Smooth muscle cell (in vitro differentiated cells): Measurements from ENCODE around the gene TRIM17. TPM values are rescaled to one million over a fixed set of nuclear protein-coding genes. Genes with fewer than 3 reads are reported as not detected.

Experiments
- DNase-seq: peaks from one replicate; lab custom pipeline; 2025; ENCODE audit not compliant: unreplicated experiment; lab: John Stamatoyannopoulos, UW
- H2AFZ ChIP-seq: fragments of 200-600 bp; sonication (generic); 2 replicates; pipeline ENCODE4 v1.6.0; 2016; ENCODE audit warnings: antibody characterized with exemption, low read depth, mild to moderate bottlenecking
- H3F3A ChIP-seq: fragments of 200-600 bp; sonication (generic); 2 replicates; pipeline ENCODE4 v1.6.0; 2017; ENCODE audit warnings: antibody characterized with exemption, low read depth
- H3K27ac ChIP-seq: fragments of 200-600 bp; sonication (generic); 2 replicates; pipeline ENCODE4 v1.5.1; 2016; ENCODE audit warnings: low read depth, mild to moderate bottlenecking
- H3K27me3 ChIP-seq: fragments of 200-600 bp; sonication (generic); 2 replicates; pipeline ENCODE4 v1.6.1; 2016; ENCODE audit warnings: low read depth, mild to moderate bottlenecking
- H3K36me3 ChIP-seq: fragments of 200-600 bp; sonication (generic); 2 replicates; pipeline ENCODE4 v1.5.1; 2016; ENCODE audit warnings: low read depth
- H3K4me1 ChIP-seq: fragments of 200-600 bp; sonication (generic); 2 replicates; pipeline ENCODE4 v1.5.1; 2016; ENCODE audit warnings: low read depth
- H3K4me2 ChIP-seq: fragments of 200-600 bp; sonication (generic); 2 replicates; pipeline ENCODE4 v1.6.0; 2016; ENCODE audit warnings: mild to moderate bottlenecking
- H3K4me3 ChIP-seq: fragments of 200-600 bp; sonication (generic); 2 replicates; pipeline ENCODE4 v1.5.1; 2016; ENCODE audit warnings: mild to moderate bottlenecking
- H3K79me2 ChIP-seq: fragments of 200-600 bp; sonication (generic); 2 replicates; pipeline ENCODE4 v1.6.0; 2016; ENCODE audit warnings: low read depth, mild to moderate bottlenecking
- H3K9ac ChIP-seq: fragments of 200-600 bp; sonication (generic); 2 replicates; pipeline ENCODE4 v1.6.0; 2016; ENCODE audit warnings: low read depth
- H3K9me3 ChIP-seq: fragments of 200-600 bp; sonication (generic); replicated peaks from 2 replicates; pipeline ENCODE4 v1.5.1; 2016; ENCODE audit warnings: low read depth
- H4K20me1 ChIP-seq: fragments of 200-600 bp; sonication (generic); 2 replicates; pipeline ENCODE4 v1.6.0; 2016; ENCODE audit warnings: low read depth
- CTCF ChIP-seq: fragments of 200-600 bp; sonication (generic); IDR thresholded peaks from 2 replicates; pipeline ENCODE4 v1.5.1; 2017; ENCODE audit warnings: borderline replicate concordance, mild to moderate bottlenecking, antibody characterized with exemption; ENCODE audit not compliant: insufficient read depth, poor library complexity, severe bottlenecking
- WGBS: methylation state at CpG from one replicate; pipeline ENCODE4 v1.1.7; 2016; ENCODE audit warnings: low lambda C conversion rate; 5-methylcytosine and 5-hydroxymethylcytosine counted together
- polyA plus RNA-seq: library from polyadenylated mRNA; unstranded; fragments of >200 nt; fragmentation: Nextera tagmentation; extraction: Ambion mirVana; gene quantifications from 2 replicates; pipeline ENCODE4 v1.2.1, GENCODE V29; 2016
- total RNA-seq: library from RNA; depleted of rRNA; stranded (reverse); fragments of >200 nt; gene quantifications from 2 replicates; pipeline ENCODE4 v1.2.3, GENCODE V29; 2014

The TRIM17 gene
- total and polyA plus RNA-seq, 2 experiments from 2014 or later: 1.5 to 1.6 TPM

GRCh38 chr1:228373681-228374571 lies 42.7 kb downstream of the TRIM17 start:
- H4K20me1 ChIP-seq: no peaks in the 10 kb centered on the region
- H3K79me2 ChIP-seq: no peaks in the 10 kb centered on the region
- no peak for DNase-seq
- no peak for TF ChIP-seq CTCF
- H2AFZ ChIP-seq: no peak overlapping the region
- no peak overlapping the region for H3K9ac ChIP-seq
- H3K36me3 ChIP-seq: no peaks in the 10 kb centered on the region
- H3K27ac ChIP-seq: no peak overlapping the region
- no peaks in the 10 kb centered on the region for H3K9me3 ChIP-seq
- WGBS: 94% methylated on average over 14 of the region's 14 CpGs
- H3K4me3 ChIP-seq: no peak overlapping the region
- H3K4me1 ChIP-seq: no peaks in the 10 kb centered on the region
- H3K27me3 ChIP-seq: no peaks in the 10 kb centered on the region
- H3F3A ChIP-seq: no peaks in the 10 kb centered on the region
- H3K4me2 ChIP-seq: no peak overlapping the region

GRCh38 chr1:228373004-228373680 lies 43.5 kb downstream of the TRIM17 start:
- Histone ChIP-seq H2AFZ (no peak overlapping the region), H3K36me3 (no peaks in the 10 kb centered on the region), H4K20me1 (no peaks in the 10 kb centered on the region), H3K4me2 (no peak overlapping the region), H3K4me3 (no peak overlapping the region), H3K79me2 (no peaks in the 10 kb centered on the region), H3K27ac (no peak overlapping the region), H3K27me3 (no peaks in the 10 kb centered on the region), H3F3A (no peaks in the 10 kb centered on the region), H3K4me1 (no peaks in the 10 kb centered on the region), H3K9ac (no peak overlapping the region), H3K9me3 (no peaks in the 10 kb centered on the region)
- no peak for DNase-seq
- 89% methylated on average over 12 of the region's 12 CpGs for WGBS
- no peak for TF ChIP-seq CTCF

GRCh38 chr1:228372183-228373003 lies 44.3 kb downstream of the TRIM17 start:
- Histone ChIP-seq H3K9ac (no peak overlapping the region), H3K4me1 (no peaks in the 10 kb centered on the region), H3K27me3 (no peaks in the 10 kb centered on the region), H4K20me1 (no peaks in the 10 kb centered on the region), H3K79me2 (no peaks in the 10 kb centered on the region), H3K9me3 (no peaks in the 10 kb centered on the region), H3K4me2 (no peak overlapping the region), H3K27ac (no peak overlapping the region), H2AFZ (no peak overlapping the region), H3K36me3 (no peaks in the 10 kb centered on the region), H3K4me3 (no peak overlapping the region), H3F3A (no peaks in the 10 kb centered on the region)
- TF ChIP-seq CTCF: no peak
- DNase-seq: no peak
- WGBS: 86% methylated on average over 34 of the region's 34 CpGs
